ENCODE measurements around the gene ARMH3.

ARMH3 gene

GRCh38 chr10:102055647-102056419 is at the start of gene ARMH3:
Gene ARMH3 (minus strand): TSS chr10:102056173. CDS start chr10:102040114, 16,059 bp downstream.
- DNase-seq = peak; percentile 69 to 97 (median 91)

GRCh38 chr10:102102421-102102820 is 46.4 kb upstream of the ARMH3 start:
- no peak for DNase-seq

GRCh38 chr10:102101152-102101551 is 45.2 kb upstream of the ARMH3 start:
- no peak for DNase-seq

GRCh38 chr10:102096449-102096848 is 40.5 kb upstream of the ARMH3 start:
- DNase-seq = no peak

- no peak for DNase-seq
These were observed 34.8 kb upstream of the ARMH3 start for GRCh38 chr10:102090772-102091171.

- DNase-seq = no peak
These were observed 30.2 kb upstream of the ARMH3 start for GRCh38 chr10:102086196-102086595.

GRCh38 chr10:102085336-102085735 is 29.4 kb upstream of the ARMH3 start:
- no peak for DNase-seq

- no peak for DNase-seq
These were observed 27.6 kb upstream of the ARMH3 start for GRCh38 chr10:102083541-102083940.

- peak in 48 of 51 donors; percentile 4 to 84 (median 52) for DNase-seq
These were observed 16.9 kb upstream of the ARMH3 start for GRCh38 chr10:102072673-102073527.

- DNase-seq = no peak
These were observed 13.1 kb upstream of the ARMH3 start for GRCh38 chr10:102069071-102069470.

GRCh38 chr10:102068216-102068615 is 12.2 kb upstream of the ARMH3 start:
- DNase-seq = no peak

- DNase-seq = no peak
These were observed 11.3 kb upstream of the ARMH3 start for GRCh38 chr10:102067091-102067916.

GRCh38 chr10:102066399-102067088 is 10.6 kb upstream of the ARMH3 start:
- DNase-seq = no peak

GRCh38 chr10:102065561-102066398 is 9.8 kb upstream of the ARMH3 start:
- DNase-seq = peak in 17 of 51 donors; percentile 12 to 61 (median 29)

- DNase-seq = peak in 50 of 51 donors; percentile 16 to 86 (median 68)
These were observed 9.0 kb upstream of the ARMH3 start, which contains the start of gene HPS6 for GRCh38 chr10:102064868-102065560. Gene HPS6 (plus strand): TSS chr10:102065349. CDS start chr10:102065475, 126 bp downstream.

- DNase-seq = no peak
These were observed 8.5 kb upstream of the ARMH3 start for GRCh38 chr10:102064503-102064867.

- no peak for DNase-seq
These were observed 4.0 kb upstream of the ARMH3 start for GRCh38 chr10:102059987-102060386.

- DNase-seq = peak in 4 of 51 donors; percentile 29 to 40 (median 35)
These were observed 909 bp downstream of the ARMH3 start for GRCh38 chr10:102054881-102055646.

Data from hypothalamus (tissue), 51 donors.